ENCODE data around the gene ERC2.

DNA sequence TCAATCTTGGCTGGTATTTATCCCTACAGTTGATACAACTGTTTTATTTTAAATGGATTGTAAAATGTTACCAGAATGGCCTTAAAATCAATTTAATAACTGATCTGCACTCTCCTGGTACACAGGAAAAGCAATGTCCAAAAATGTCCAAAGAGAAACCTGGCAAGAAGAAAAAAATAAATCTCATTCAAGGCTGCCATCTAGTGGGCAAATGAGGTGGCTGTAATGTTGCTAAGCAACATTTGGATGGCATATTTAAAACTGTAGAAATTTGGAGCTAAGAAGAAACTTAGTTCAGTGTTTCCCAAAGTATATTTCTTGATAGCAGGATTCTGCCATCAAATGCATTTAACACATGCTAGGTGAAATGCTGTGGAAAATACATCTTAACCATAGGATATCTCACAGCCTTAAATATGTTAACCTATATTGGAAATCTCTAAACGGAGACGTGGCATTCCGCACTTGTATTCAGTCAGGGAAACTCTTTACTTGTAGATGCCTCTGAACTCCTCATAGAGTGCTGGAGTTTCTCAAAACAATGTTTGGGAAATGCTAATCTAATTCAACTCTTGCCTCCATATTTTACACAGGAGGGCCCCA lies 216.8 kb downstream of the ERC2 start:
- TF ChIP-seq EZH2phosphoT487 (IDR thresholded peaks at IDR 0.05; ENCODE audit: borderline replicate concordance), result no peak
- peak; percentile 92 for TF ChIP-seq CTCF (conservative IDR thresholded peaks at IDR 0.05; ENCODE audit: low read length)
